Endometrium (tissue), 2 donors: ENCODE measurements around the gene ENTPD7.

ENCODE experiments used
- FAIRE-seq: peaks from 2 replicates; lab custom pipeline; 2012; peaks lifted over from hg19 to GRCh38; lab: Jason Lieb, UNC
- donor health status: control.
- donor health status: control.

Gene ENTPD7

GRCh38 chr10:99647601-99648151 is 11.6 kb upstream of the ENTPD7 start:
- no peak for FAIRE-seq

- FAIRE-seq = no peak
These were observed 10.6 kb upstream of the ENTPD7 start for GRCh38 chr10:99648717-99649116.

DNA sequence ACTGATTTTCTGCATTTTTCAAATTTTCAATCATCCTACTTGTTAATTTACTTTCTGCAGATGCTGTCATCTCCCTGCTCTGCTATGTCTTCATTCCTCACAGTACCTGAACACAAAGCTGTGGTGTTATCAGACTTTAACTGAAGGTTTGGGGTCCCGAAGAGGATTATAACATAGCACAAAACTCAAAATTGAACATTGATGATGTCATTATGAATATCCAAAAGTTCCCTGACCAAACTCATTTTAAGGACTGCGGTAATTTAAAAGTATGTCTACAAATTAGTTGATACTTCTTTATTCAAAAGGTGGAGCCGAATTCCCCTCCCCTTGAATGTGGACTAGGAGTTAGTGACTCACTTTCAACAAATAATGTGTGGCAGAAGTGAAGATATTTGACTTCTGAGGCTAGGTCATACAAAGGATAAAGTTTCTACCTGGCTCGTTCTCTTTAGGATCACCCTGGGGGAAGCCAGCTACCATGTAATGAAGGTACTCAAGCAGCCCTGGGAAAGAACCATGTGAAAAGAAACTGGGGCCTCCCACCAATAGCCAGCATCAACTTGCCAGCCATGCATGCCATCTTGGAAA is 6.4 kb upstream of the ENTPD7 start:
- FAIRE-seq = no peak

DNA sequence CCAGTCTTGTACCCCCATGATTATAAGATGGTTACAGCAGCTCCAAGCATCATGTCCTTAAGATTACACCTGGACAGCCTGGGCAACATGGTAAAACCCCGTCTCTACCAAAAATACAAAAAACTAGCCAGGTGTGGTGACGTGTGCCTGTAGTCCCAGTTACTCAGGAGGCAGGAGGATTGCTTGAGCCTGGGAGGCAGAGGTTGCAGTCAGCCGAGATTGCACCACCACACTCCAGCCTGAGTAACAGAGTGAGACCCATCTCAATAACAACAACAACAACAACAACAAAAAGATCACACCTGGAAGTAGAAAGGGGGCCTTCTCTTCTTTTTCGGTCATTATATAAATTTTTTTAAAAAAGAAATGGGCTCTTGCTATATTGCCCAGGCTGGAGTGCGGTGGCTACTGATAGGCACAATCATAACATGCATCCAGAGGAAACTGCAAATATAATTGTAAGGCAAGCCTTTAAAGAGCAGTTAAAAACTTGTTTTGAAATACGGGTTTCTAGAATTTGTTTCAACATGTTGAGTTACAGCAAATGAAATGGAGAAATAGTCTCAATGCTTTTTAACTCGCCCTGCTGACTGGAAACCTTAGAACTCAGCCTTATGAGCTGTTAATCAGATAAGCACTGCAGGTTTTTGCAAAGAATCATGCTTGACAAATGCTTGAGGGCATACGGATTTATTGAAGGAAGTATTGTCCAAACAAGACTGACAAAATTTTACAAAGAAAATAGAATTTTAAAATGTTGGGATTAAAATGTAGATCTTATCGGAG is 4.7 kb upstream of the ENTPD7 start:
- no peak for FAIRE-seq

DNA sequence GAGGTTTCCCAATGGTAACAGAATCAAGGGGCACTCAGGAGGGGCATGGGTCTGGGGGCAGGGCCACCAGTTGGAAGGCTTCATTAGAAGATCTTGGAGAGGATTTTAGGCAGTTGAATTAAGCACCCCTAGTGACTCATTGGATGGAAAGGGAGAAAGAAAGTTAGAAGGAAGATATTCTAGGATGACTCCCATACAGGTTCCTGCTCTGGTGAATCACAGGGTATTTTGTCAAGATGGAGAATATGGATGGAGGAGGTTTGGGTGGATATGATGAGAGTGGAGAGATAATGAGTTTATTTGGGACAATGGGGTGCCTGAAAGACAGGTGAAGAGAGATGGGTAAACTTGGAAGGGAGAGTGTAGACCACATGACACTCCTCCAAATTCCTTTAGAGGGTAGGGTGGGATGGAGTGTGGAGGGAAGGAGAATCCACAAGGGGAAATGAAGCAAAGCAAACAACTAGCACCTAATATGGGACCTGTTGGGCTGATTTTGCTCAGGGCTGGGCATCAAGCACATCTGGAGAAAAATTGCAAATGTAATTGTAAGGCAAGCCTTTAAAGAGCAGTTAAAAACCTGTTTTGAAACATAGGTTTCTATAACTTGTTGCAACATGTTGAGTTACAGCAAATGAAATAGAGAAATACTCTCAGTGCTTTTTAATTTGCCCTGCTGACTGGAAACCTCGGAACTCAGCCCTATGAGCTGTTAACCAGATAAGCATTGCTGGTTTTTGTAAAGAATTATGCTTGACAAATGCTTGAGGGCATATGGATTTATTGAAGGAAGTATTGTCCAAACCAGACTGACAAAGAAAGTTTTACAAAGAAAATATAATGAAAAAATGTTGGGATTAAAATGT is 2.9 kb upstream of the ENTPD7 start:
- no peak for FAIRE-seq

GRCh38 chr10:99658622-99659030 is 683 bp upstream of the ENTPD7 start:
- no peak for FAIRE-seq

- FAIRE-seq = no peak
These were observed 608 bp downstream of the ENTPD7 start for GRCh38 chr10:99659868-99660366.

- FAIRE-seq = no peak
These were observed 1.5 kb downstream of the ENTPD7 start for GRCh38 chr10:99660662-99661376.

- FAIRE-seq = no peak
These were observed 2.1 kb downstream of the ENTPD7 start for GRCh38 chr10:99661377-99661763.

DNA sequence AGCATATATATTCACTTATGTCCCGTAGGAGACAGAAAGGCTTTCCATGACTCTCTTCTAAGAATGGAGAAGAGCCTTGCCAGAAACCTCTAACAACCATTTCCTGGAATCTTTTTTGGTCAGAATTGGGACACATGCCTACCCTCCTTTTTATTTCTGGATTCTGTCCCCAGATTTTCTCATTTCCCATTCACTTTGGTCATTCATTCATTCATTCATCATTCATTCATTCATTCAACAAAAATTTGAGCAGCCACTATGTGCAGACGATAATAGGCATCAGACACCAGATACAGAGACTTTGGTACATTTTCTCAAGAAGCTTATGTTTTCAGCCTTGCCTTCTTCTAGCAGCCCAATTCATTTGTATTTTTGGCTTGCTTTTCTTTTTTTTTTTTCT is 6.0 kb downstream of the ENTPD7 start:
- FAIRE-seq = no peak

GRCh38 chr10:99667108-99667751 is 7.9 kb downstream of the ENTPD7 start:
- no peak for FAIRE-seq

GRCh38 chr10:99671386-99671785 is 12.1 kb downstream of the ENTPD7 start:
- FAIRE-seq = no peak

GRCh38 chr10:99672884-99673283 is 13.6 kb downstream of the ENTPD7 start:
- FAIRE-seq = no peak

- FAIRE-seq = no peak
These were observed 14.2 kb downstream of the ENTPD7 start for GRCh38 chr10:99673492-99673891.

DNA sequence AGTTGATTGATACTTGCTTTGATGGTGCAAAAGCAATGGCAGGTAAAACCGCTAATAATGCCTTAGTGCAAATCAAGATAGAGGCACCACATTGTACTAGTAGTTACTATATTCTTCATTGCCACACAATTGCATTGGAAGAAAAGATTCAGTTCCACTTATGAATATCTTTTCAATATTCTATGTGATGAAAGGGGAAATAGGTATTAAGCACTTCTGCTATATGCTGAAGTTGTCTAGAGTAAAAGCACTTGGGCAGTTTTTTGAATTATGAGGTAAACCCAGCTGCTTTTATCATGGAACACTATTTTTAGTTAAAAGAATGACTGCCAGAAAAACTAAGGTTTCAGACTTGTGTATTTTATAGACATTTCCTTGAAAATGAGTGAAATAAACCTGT is 15.5 kb downstream of the ENTPD7 start:
- no peak for FAIRE-seq

DNA sequence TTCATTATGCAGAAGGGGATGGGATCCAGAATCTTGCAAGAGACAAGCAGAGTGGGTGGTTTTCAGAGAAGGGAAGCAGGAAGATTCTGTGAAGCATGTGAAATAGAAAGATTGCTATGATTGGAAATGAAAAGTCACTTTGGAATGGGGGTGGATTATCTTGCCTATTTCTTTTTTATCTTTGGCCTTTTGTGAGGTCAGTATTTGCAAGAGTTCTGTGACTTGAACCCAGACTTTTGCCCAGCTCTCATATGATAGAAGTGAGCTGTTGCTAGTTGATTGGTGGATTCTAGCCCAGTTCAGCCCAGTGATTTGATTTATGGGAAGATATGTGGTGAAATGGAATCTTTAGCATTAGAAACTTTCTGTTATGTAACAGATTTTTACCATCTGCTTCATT is 17.1 kb downstream of the ENTPD7 start:
- FAIRE-seq = no peak

DNA sequence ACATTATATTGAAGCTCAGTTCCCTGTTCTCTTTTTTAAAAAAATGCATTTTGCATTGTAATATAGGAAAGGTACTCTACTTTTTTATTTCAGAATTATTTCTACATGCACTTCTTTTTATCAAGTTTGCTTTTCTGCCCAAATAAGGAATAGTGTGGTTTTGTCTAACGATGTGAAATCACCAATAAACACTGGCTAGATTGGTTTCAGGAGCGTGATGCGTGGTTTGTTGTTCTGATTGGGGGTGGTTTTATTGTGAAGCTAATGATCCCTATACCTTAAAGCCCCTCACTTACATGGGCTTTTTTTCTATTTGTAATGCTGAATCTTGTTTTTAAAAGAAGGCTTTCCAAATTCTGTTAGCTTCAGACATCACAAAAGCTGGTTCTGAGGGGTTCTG is 17.6 kb downstream of the ENTPD7 start:
- FAIRE-seq = no peak

- FAIRE-seq = no peak
These were observed 19.6 kb downstream of the ENTPD7 start for GRCh38 chr10:99678921-99679320.

DNA sequence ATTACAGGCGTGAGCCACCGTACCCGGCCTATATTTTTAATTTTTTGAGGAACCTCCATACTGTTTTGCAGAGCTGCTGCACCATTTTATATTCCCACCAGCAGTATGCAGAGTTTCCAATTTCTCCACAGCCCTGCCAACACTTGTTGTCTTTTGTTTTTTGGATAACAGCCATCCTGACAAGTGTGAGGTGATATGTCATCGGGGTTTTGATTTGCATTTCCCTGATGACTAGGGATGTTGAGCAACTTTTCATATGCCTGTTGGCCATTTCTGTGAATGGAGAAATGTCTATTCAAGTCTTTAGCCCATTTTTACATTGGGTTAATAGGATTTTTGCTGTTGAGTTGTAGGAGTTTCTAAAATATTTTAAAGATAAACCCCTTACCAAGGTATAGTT is 22.2 kb downstream of the ENTPD7 start:
- FAIRE-seq = no peak

- FAIRE-seq = no peak
These were observed 22.7 kb downstream of the ENTPD7 start for GRCh38 chr10:99682032-99682431.

- FAIRE-seq = no peak
These were observed 23.4 kb downstream of the ENTPD7 start for GRCh38 chr10:99682752-99683151.
